ENCODE results near the gene TMEM151B.

Gene TMEM151B

GRCh38 chr6:44286285-44286565 lies 16.0 kb downstream of the TMEM151B start:
- H3K4me3 ChIP-seq (ENCODE audit: low read depth, low read length) = no peak overlapping the region
- TF ChIP-seq MYC (IDR thresholded peaks at IDR 0.05; ENCODE audit: low read depth, low read length) (no peak), POLR2A (IDR thresholded peaks at IDR 0.05; ENCODE audit: extremely low read depth, insufficient read length) (no peak), CTCF (IDR thresholded peaks at IDR 0.05; ENCODE audit: low read depth, low read length) (no peak), MAX (IDR thresholded peaks at IDR 0.05; ENCODE audit: low read depth, low read length) (no peak)
- DNase-seq (ENCODE audit: low read depth) = no peak

- TF ChIP-seq MYC (IDR thresholded peaks at IDR 0.05; ENCODE audit: low read depth, low read length) (no peak), CTCF (IDR thresholded peaks at IDR 0.05; ENCODE audit: low read depth, low read length) (peak; percentile 1)
- no peak overlapping the region for H3K4me3 ChIP-seq (ENCODE audit: low read depth, low read length)
- no peak for DNase-seq (ENCODE audit: low read depth)
These were observed 16.5 kb downstream of the TMEM151B start for GRCh38 chr6:44286747-44287146.

- no peak for TF ChIP-seq MAX (IDR thresholded peaks at IDR 0.05; ENCODE audit: low read depth, low read length)
- TF ChIP-seq POLR2A (IDR thresholded peaks at IDR 0.05; ENCODE audit: extremely low read depth, insufficient read length) = no peak
- no peak for TF ChIP-seq CTCF (IDR thresholded peaks at IDR 0.05; ENCODE audit: low read depth, low read length)
- no peak for DNase-seq (ENCODE audit: low read depth)
- H3K4me3 ChIP-seq (ENCODE audit: low read depth, low read length) = no peak overlapping the region
These were observed 19.5 kb downstream of the TMEM151B start for GRCh38 chr6:44289726-44290260.

GRCh38 chr6:44291841-44292240 lies 21.6 kb downstream of the TMEM151B start:
- TF ChIP-seq POLR2A (IDR thresholded peaks at IDR 0.05; ENCODE audit: extremely low read depth, insufficient read length) = peak; percentile 16
- TF ChIP-seq MYC (IDR thresholded peaks at IDR 0.05; ENCODE audit: low read depth, low read length) = no peak
- no peak overlapping the region for H3K4me3 ChIP-seq (ENCODE audit: low read depth, low read length)
- no peak for DNase-seq (ENCODE audit: low read depth)

- DNase-seq (ENCODE audit: low read depth) = no peak
- H3K4me3 ChIP-seq (ENCODE audit: low read depth, low read length) = no peak overlapping the region
- no peak for TF ChIP-seq MAX (IDR thresholded peaks at IDR 0.05; ENCODE audit: low read depth, low read length)
- no peak for TF ChIP-seq POLR2A (IDR thresholded peaks at IDR 0.05; ENCODE audit: extremely low read depth, insufficient read length)
- no peak for TF ChIP-seq MYC (IDR thresholded peaks at IDR 0.05; ENCODE audit: low read depth, low read length)
- no peak for TF ChIP-seq CTCF (IDR thresholded peaks at IDR 0.05; ENCODE audit: low read depth, low read length)
These were observed 22.6 kb downstream of the TMEM151B start for GRCh38 chr6:44292661-44293365.

GRCh38 chr6:44294832-44295791 lies 24.9 kb downstream of the TMEM151B start:
- no peak for TF ChIP-seq CTCF (IDR thresholded peaks at IDR 0.05; ENCODE audit: low read depth, low read length)
- TF ChIP-seq POLR2A (IDR thresholded peaks at IDR 0.05; ENCODE audit: extremely low read depth, insufficient read length) = no peak
- no peak for TF ChIP-seq MYC (IDR thresholded peaks at IDR 0.05; ENCODE audit: low read depth, low read length)
- TF ChIP-seq MAX (IDR thresholded peaks at IDR 0.05; ENCODE audit: low read depth, low read length) = no peak
- no peak overlapping the region for H3K4me3 ChIP-seq (ENCODE audit: low read depth, low read length)
- no peak for DNase-seq (ENCODE audit: low read depth)

Measured in NB4 (cell line).